Measurements from ENCODE around the gene STK38L. TPM values are rescaled to one million over a fixed set of nuclear protein-coding genes. Genes with fewer than 3 reads are reported as not detected.
A peak's percentile ranks its signal among the peaks of the same experiment; 100 is the strongest.

The STK38L gene
- polyA plus RNA-seq, 1 of the 3 experiments (the other 2 are of a cell fraction) = 4.7 TPM

DNA sequence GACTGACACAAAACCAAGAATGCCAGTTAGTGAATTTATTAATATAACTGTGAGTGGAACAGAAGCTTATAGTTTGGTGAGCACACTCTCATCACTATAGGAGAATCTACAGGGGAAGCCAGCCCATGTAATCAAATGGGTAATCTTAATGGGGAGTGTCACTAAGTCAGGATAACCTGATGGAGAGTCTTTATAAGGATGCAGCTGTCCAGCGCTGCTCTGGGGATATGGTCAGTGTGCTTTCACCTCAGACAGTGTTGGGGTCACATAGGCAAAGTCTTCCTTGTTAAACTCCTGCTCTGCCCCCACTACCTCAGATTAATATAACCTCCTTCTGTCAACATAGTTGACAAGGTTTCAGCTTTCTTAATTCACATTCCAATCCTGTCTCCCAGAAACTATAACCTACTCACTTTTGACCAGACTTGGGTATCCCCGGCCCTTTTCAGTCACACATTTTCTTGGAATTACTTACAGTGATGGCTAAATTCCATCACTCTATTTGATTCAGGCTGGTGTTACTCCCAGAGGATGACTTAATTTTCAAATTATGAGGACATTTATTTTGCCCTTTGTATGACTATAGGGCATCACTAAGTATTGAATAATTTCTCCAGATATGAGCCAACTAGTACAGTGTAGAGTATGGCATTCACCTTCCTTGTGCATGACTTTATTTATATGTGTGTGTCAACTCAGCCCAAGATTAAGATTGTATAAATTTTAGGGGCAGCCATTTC, 13.2 kb downstream of the STK38L start:
- ChIA-PET CTCF (interaction anchor here (0.7 to 1.6 kb wide), 2 partner anchors 12 to 49 kb away, joined by 3 to 5 read pairs; no protein-coding TSS in a partner anchor), POLR2A (no interaction called here)
- H2AFZ ChIP-seq (ENCODE audit: low read depth) = no peak overlapping the region
- peaks cover 0 to 17% of the 10 kb centered on the region in 2 experiments for H3K36me3 ChIP-seq (replicated peaks in 1 of 2; ENCODE audit: control insufficient read depth in 1 of 2, insufficient read depth in 2 of 2, low read length in 1 of 2)
- H3K9ac ChIP-seq = no peak overlapping the region
- H3K27me3 ChIP-seq (ENCODE audit: insufficient read depth) = no peaks in the 10 kb centered on the region
- H3K4me2 ChIP-seq = no peak overlapping the region
- H3K4me1 ChIP-seq (ENCODE audit: control insufficient read depth in 1 of 2, insufficient read depth in 2 of 2, low read depth in 1 of 2, low read length in 1 of 2) = peaks cover 3 to 22% of the 10 kb centered on the region in 2 experiments
- DNase-seq = no peak
- peaks cover 7% of the 10 kb centered on the region for H3F3A ChIP-seq (replicated peaks; ENCODE audit: insufficient read depth)
- no peak overlapping the region for H3K4me3 ChIP-seq (ENCODE audit: low read depth in 2 of 2, low read length in 1 of 2)
- H4K20me1 ChIP-seq (ENCODE audit: insufficient read depth) = no peaks in the 10 kb centered on the region
- no peaks in the 10 kb centered on the region for H3K9me3 ChIP-seq
- no peaks in the 10 kb centered on the region for H3K9me2 ChIP-seq
- no peak for TF ChIP-seq EZH2phosphoT487 (IDR thresholded peaks at IDR 0.05; ENCODE audit: borderline replicate concordance, low read depth)
- TF ChIP-seq, protein P1, sequence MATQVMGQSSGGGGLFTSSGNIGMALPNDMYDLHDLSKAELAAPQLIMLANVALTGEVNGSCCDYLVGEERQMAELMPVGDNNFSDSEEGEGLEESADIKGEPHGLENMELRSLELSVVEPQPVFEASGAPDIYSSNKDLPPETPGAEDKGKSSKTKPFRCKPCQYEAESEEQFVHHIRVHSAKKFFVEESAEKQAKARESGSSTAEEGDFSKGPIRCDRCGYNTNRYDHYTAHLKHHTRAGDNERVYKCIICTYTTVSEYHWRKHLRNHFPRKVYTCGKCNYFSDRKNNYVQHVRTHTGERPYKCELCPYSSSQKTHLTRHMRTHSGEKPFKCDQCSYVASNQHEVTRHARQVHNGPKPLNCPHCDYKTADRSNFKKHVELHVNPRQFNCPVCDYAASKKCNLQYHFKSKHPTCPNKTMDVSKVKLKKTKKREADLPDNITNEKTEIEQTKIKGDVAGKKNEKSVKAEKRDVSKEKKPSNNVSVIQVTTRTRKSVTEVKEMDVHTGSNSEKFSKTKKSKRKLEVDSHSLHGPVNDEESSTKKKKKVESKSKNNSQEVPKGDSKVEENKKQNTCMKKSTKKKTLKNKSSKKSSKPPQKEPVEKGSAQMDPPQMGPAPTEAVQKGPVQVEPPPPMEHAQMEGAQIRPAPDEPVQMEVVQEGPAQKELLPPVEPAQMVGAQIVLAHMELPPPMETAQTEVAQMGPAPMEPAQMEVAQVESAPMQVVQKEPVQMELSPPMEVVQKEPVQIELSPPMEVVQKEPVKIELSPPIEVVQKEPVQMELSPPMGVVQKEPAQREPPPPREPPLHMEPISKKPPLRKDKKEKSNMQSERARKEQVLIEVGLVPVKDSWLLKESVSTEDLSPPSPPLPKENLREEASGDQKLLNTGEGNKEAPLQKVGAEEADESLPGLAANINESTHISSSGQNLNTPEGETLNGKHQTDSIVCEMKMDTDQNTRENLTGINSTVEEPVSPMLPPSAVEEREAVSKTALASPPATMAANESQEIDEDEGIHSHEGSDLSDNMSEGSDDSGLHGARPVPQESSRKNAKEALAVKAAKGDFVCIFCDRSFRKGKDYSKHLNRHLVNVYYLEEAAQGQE (IDR thresholded peaks at IDR 0.05; ENCODE audit: low read depth, low read length) = peak; percentile 77; the same call in 1 of the 2 replicates
- 67% methylated on average over 1 of the region's 2 CpGs for whole genome bisulfite sequencing (ENCODE audit: low lambda C conversion rate)
- H3K79me2 ChIP-seq (ENCODE audit: insufficient read depth) = peaks cover 65% of the 10 kb centered on the region
- H3K27ac ChIP-seq (ENCODE audit: low read depth in 2 of 2, low read length in 1 of 2) = no peak overlapping the region

DNA sequence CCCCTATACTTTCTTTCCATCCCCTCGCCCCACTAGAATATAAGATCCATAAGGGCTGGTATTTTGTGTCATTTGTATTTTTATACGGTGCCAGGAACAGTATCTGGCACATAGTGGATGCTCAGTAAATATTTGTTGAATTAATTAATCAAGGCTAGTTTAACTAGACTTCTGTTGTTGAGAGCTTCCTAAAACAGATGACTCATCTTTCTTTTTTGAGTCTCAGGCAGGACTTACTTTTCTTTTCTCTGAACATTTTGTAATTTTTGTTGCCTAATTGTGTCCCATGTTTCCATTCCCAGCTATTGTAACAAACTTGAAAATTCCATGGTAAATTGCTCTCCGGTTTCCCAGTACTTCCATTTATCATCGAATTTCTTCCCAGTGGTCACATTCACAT, 16.7 kb downstream of the STK38L start:
- Histone ChIP-seq H3K9me3 (no peaks in the 10 kb centered on the region), H3K36me3 (replicated peaks in 1 of 2; ENCODE audit: control insufficient read depth in 1 of 2, insufficient read depth in 2 of 2, low read length in 1 of 2) (peaks cover 0 to 23% of the 10 kb centered on the region in 2 experiments), H3F3A (replicated peaks; ENCODE audit: insufficient read depth) (peaks cover 7% of the 10 kb centered on the region), H2AFZ (ENCODE audit: low read depth) (no peak overlapping the region), H3K9ac (no peak overlapping the region), H3K9me2 (no peaks in the 10 kb centered on the region), H3K4me1 (ENCODE audit: control insufficient read depth in 1 of 2, insufficient read depth in 2 of 2, low read depth in 1 of 2, low read length in 1 of 2) (peaks cover 0 to 22% of the 10 kb centered on the region in 2 experiments; a peak in 3 of 4 replicates), H3K27ac (ENCODE audit: low read depth in 2 of 2, low read length in 1 of 2) (peak overlapping the region in 1 of 2 experiments; percentile 7; a peak in 1 of 4 replicates), H3K4me2 (peak overlapping the region; percentile 16; the same call in 1 of the 2 replicates), H3K27me3 (ENCODE audit: insufficient read depth) (no peaks in the 10 kb centered on the region), H4K20me1 (ENCODE audit: insufficient read depth) (no peaks in the 10 kb centered on the region), H3K4me3 (ENCODE audit: low read depth in 2 of 2, low read length in 1 of 2) (no peak overlapping the region), H3K79me2 (ENCODE audit: insufficient read depth) (peaks cover 49% of the 10 kb centered on the region)
- WGBS (ENCODE audit: low lambda C conversion rate) = 85% methylated on average over 4 of the region's 4 CpGs
- DNase-seq = no peak
- ChIA-PET POLR2A (no interaction called here), CTCF (no interaction called here)
- TF ChIP-seq JUND (IDR thresholded peaks at IDR 0.05) (no peak), SIN3A (IDR thresholded peaks at IDR 0.05; ENCODE audit: borderline replicate concordance, low read depth, low read length) (no peak), ELF1 (IDR thresholded peaks at IDR 0.05) (no peak), YY1 (IDR thresholded peaks at IDR 0.05; ENCODE audit: low read depth) (no peak), FOXM1 (IDR thresholded peaks at IDR 0.05; ENCODE audit: low read depth) (no peak), POLR2AphosphoS5 (IDR thresholded peaks at IDR 0.05; ENCODE audit: low read depth, low read length) (no peak), FOSL2 (IDR thresholded peaks at IDR 0.05; ENCODE audit: borderline replicate concordance, low read depth) (no peak), NFIC (IDR thresholded peaks at IDR 0.05; ENCODE audit: borderline replicate concordance) (no peak), NRF1 (IDR thresholded peaks at IDR 0.05; ENCODE audit: low read depth, low read length) (no peak), TEAD4 (IDR thresholded peaks at IDR 0.05; ENCODE audit: borderline replicate concordance, insufficient read depth) (no peak), GABPA (IDR thresholded peaks at IDR 0.05; ENCODE audit: low read depth) (no peak)
